Natural killer cell (primary cell): ENCODE measurements around the gene ARHGEF12. TPM values are rescaled to one million over a fixed set of nuclear protein-coding genes. Genes with fewer than 3 reads are reported as not detected.

ENCODE experiments used
- ATAC-seq, 3 donors: fragments of 150-1000 bp in 2 of 3; fragments of 200-7000 bp in 1 of 3; cut with Tn5 transposase; 1 replicate in 1 of 3; 2 replicates in 2 of 3; pipeline ENCODE4 v1.10.0; 2021; ENCODE audit warnings: mild to moderate bottlenecking in 2 of 3, moderate library complexity in 2 of 3
- DNase-seq, 2 donors: peaks; one replicate each; pipeline versions ENCODE4 v3.0.0 to v3.0.0-alpha.2; 2013 to 2021; ENCODE audit warnings: mixed read lengths in 1 of 2
- H3K27ac ChIP-seq: one replicate; pipeline ENCODE4 v1.5.1; 2013; ENCODE audit warnings: mild to moderate bottlenecking, low read length
- H3K27me3 ChIP-seq: one replicate; pipeline ENCODE4 v1.6.1; 2013; ENCODE audit warnings: low read length; ENCODE audit not compliant: control insufficient read depth, insufficient read depth
- H3K36me3 ChIP-seq: one replicate; pipeline ENCODE4 v1.6.1; 2013; ENCODE audit warnings: low read length; ENCODE audit not compliant: control insufficient read depth, insufficient read depth
- H3K4me1 ChIP-seq: one replicate; pipeline ENCODE4 v1.6.1; 2013; ENCODE audit warnings: low read length; ENCODE audit not compliant: control insufficient read depth, insufficient read depth
- H3K4me3 ChIP-seq: one replicate; pipeline ENCODE4 v1.5.1; 2013; ENCODE audit warnings: low read length
- H3K9me3 ChIP-seq: one replicate; pipeline ENCODE4 v1.6.1; 2013; ENCODE audit warnings: low read length; ENCODE audit not compliant: control insufficient read depth, insufficient read depth
- H3K27ac Mint-ChIP-seq, 2 donors: one replicate each; pipeline ENCODE4 v1.8.0; 2022; ENCODE audit warnings: mild to moderate bottlenecking in 2 of 2, mixed read lengths in 2 of 2, moderate library complexity in 1 of 2
- H3K27me3 Mint-ChIP-seq, 2 donors: one replicate each; pipeline ENCODE4 v1.8.0; 2022; ENCODE audit warnings: low read depth in 2 of 2, mixed read lengths in 2 of 2
- H3K36me3 Mint-ChIP-seq: one replicate; pipeline ENCODE4 v1.8.0; 2022; ENCODE audit warnings: mixed read lengths
- H3K4me1 Mint-ChIP-seq, 2 donors: one replicate each; pipeline ENCODE4 v1.8.0; 2022; ENCODE audit warnings: mixed read lengths in 2 of 2
- H3K4me3 Mint-ChIP-seq: one replicate; pipeline ENCODE4 v1.8.0; 2022; ENCODE audit warnings: mild to moderate bottlenecking, moderate library complexity, mixed read lengths
- H3K9me3 Mint-ChIP-seq, 2 donors: one replicate each; pipeline ENCODE4 v1.8.0; 2022; ENCODE audit warnings: mixed read lengths in 2 of 2
- CTCF ChIP-seq: fragments of 200-600 bp; IDR thresholded peaks from one replicate; pipeline ENCODE4 v1.8.0; 2022; ENCODE audit warnings: antibody characterized with exemption
- WGBS: methylation state at CpG from one replicate; pipeline ENCODE4 v1.1.7; 2013; ENCODE audit warnings: missing lambda C conversion rate; ENCODE audit not compliant: insufficient coverage; 5-methylcytosine and 5-hydroxymethylcytosine counted together
- intact Hi-C: fragments of 100-400 bp; cut with micrococcal nuclease; formaldehyde crosslinking; loops from one replicate; pipeline ENCODE4 v1.14.2; 2022
- total RNA-seq, 4 donors: library from RNA; stranded (reverse); fragments of 120-200 nt in 1 of 4; gene quantifications; one replicate each; pipeline versions ENCODE4 v1.2.3 to v1.2.4, GENCODE V29; 2013 to 2022

ARHGEF12 gene
- total RNA-seq, 3 donors from 2014 or later (not counting 1 experiment from before 2014, with no cell fraction given): 38.4 to 52.3 (median 42.1) TPM

GRCh38 chr11:120389693-120390584 is 53.7 kb downstream of the ARHGEF12 start:
- Mint-ChIP-seq H3K36me3 (peaks cover 9% of the 10 kb centered on the region), H3K4me3 (no peak overlapping the region), H3K27me3 (peaks cover 0 to 2% of the 10 kb centered on the region in 2 donors), H3K27ac (no peak overlapping the region), H3K9me3 (no peaks in the 10 kb centered on the region), H3K4me1 (peaks cover 4 to 17% of the 10 kb centered on the region in 2 donors)
- Histone ChIP-seq H3K4me3 (no peak overlapping the region), H3K27me3 (no peaks in the 10 kb centered on the region), H3K27ac (no peak overlapping the region), H3K4me1 (no peaks in the 10 kb centered on the region), H3K36me3 (no peaks in the 10 kb centered on the region), H3K9me3 (no peaks in the 10 kb centered on the region)
- no peak for ATAC-seq
- DNase-seq: no peak
- TF ChIP-seq CTCF: no peak
- WGBS: 100% methylated on average over 4 of the region's 5 CpGs
- intact Hi-C loops: no loop called here

GRCh38 chr11:120390585-120390922 is 54.3 kb downstream of the ARHGEF12 start:
- Histone ChIP-seq H3K4me1 (no peaks in the 10 kb centered on the region), H3K27ac (no peak overlapping the region), H3K9me3 (no peaks in the 10 kb centered on the region), H3K4me3 (no peak overlapping the region), H3K36me3 (no peaks in the 10 kb centered on the region), H3K27me3 (no peaks in the 10 kb centered on the region)
- no peak for DNase-seq
- H3K9me3 Mint-ChIP-seq: no peaks in the 10 kb centered on the region
- WGBS: no CpG with 5 or more reads among the region's 1 CpG
- TF ChIP-seq CTCF: no peak
- no peak overlapping the region for H3K27ac Mint-ChIP-seq
- no peak for ATAC-seq
- peaks cover 0 to 2% of the 10 kb centered on the region in 2 donors for H3K27me3 Mint-ChIP-seq
- H3K36me3 Mint-ChIP-seq: peaks cover 9% of the 10 kb centered on the region
- peaks cover 4 to 21% of the 10 kb centered on the region in 2 donors for H3K4me1 Mint-ChIP-seq
- no peak overlapping the region for H3K4me3 Mint-ChIP-seq
- intact Hi-C loops: no loop called here

GRCh38 chr11:120391292-120391691 is 55.1 kb downstream of the ARHGEF12 start:
- DNase-seq (no peak), ATAC-seq (no peak)
- no peaks in the 10 kb centered on the region for H3K27me3 ChIP-seq
- intact Hi-C loops: no loop called here
- no peaks in the 10 kb centered on the region for H3K36me3 ChIP-seq
- Mint-ChIP-seq H3K27ac (no peak overlapping the region), H3K4me3 (no peak overlapping the region), H3K9me3 (no peaks in the 10 kb centered on the region), H3K36me3 (peaks cover 9% of the 10 kb centered on the region), H3K27me3 (peaks cover 0 to 2% of the 10 kb centered on the region in 2 donors), H3K4me1 (peaks cover 4 to 15% of the 10 kb centered on the region in 2 donors)
- no peak for TF ChIP-seq CTCF
- H3K4me3 ChIP-seq: no peak overlapping the region
- no peaks in the 10 kb centered on the region for H3K9me3 ChIP-seq
- H3K27ac ChIP-seq: no peak overlapping the region
- H3K4me1 ChIP-seq: no peaks in the 10 kb centered on the region
